ENCODE results near the gene CAMKK1. TPM values are rescaled to one million over a fixed set of nuclear protein-coding genes. Genes with fewer than 3 reads are reported as not detected.

The CAMKK1 gene
- total and polyA plus RNA-seq, 2 donors (not counting 1 experiment from before 2014, with no cell fraction given) = 4.5 to 35.9 TPM

- Mint-ChIP-seq H3K27ac (peak overlapping the region; percentile 59), H3K27me3 (no peaks in the 10 kb centered on the region), H3K4me1 (peaks cover 26% of the 10 kb centered on the region), H3K4me3 (peak overlapping the region; percentile 92), H3K9me3 (ENCODE audit: insufficient read depth) (no peaks in the 10 kb centered on the region)
- intact Hi-C loops (cut with micrococcal nuclease) = loop anchor here (5.0 kb wide), 1 partner anchor 158 kb away; no protein-coding TSS in a partner anchor
- WGBS (ENCODE audit: insufficient coverage) = 25% methylated on average over 3 of the region's 3 CpGs
- Histone ChIP-seq H3K9me3 (ENCODE audit: control extremely low read depth in 1 of 3, control insufficient read depth in 2 of 3, insufficient read depth in 1 of 3, low read length in 2 of 3) (no peaks in the 10 kb centered on the region), H3K27ac (ENCODE audit: low read length in 2 of 2) (no peak overlapping the region), H4K20me1 (ENCODE audit: control insufficient read depth, insufficient read depth, low read length, poor library complexity, severe bottlenecking) (peaks cover 31% of the 10 kb centered on the region), H3K36me3 (replicated peaks in 1 of 2; ENCODE audit: control extremely low read depth in 1 of 2, control insufficient read depth in 1 of 2, extremely low read depth in 1 of 2, insufficient read depth in 2 of 2, low read length in 1 of 2) (peaks cover 0 to 32% of the 10 kb centered on the region in 2 experiments), H3K4me1 (ENCODE audit: control insufficient read depth in 2 of 2, insufficient read depth in 2 of 2, low read length in 2 of 2) (peaks cover 10 to 20% of the 10 kb centered on the region in 2 donors), H3K79me2 (ENCODE audit: control insufficient read depth, insufficient read depth, low read length) (peaks cover 50% of the 10 kb centered on the region), H3K9ac (ENCODE audit: low read length) (no peak overlapping the region), H3K4me2 (replicated peaks; ENCODE audit: low read depth, low read length, poor library complexity, severe bottlenecking) (no peak overlapping the region), H3K27me3 (replicated peaks in 1 of 4; ENCODE audit: control extremely low read depth in 1 of 4, control insufficient read depth in 3 of 4, insufficient read depth in 4 of 4, low read length in 3 of 4) (no peaks in the 10 kb centered on the region), H3K4me3 (ENCODE audit: control extremely low read depth in 1 of 5, extremely low read depth in 1 of 5, insufficient read depth in 1 of 5, low read depth in 2 of 5, low read length in 4 of 5) (no peak overlapping the region), H2AFZ (ENCODE audit: insufficient read depth, low read depth, low read length, poor library complexity, severe bottlenecking) (no peak overlapping the region)
- CTCF ChIA-PET = interaction anchor here (0.5 to 7.8 kb wide), 27 partner anchors 13 to 241 kb away, joined by 3 to 101 read pairs (median 6); partner anchors contain the start of gene SHPK
- TF ChIP-seq CTCF (IDR thresholded peaks at IDR 0.05) (peak; percentile 75), EZH2 (IDR thresholded peaks at IDR 0.05; ENCODE audit: borderline replicate concordance, insufficient read depth, low read depth, low read length, poor library complexity, severe bottlenecking) (no peak)
- POLR2A ChIA-PET = interaction anchor here (1.2 to 1.3 kb wide), 3 partner anchors 71 to 147 kb away, joined by 3 to 6 read pairs (median 3); no protein-coding TSS in a partner anchor
- ATAC-seq (ENCODE audit: low read depth) (no peak), DNase-seq (peak; percentile 68)
Measured at GRCh38 chr17:3843935-3844516, 48.8 kb downstream of the CAMKK1 start.

- H3K27ac Mint-ChIP-seq = no peak overlapping the region
- no peak for TF ChIP-seq EZH2 (IDR thresholded peaks at IDR 0.05; ENCODE audit: borderline replicate concordance, insufficient read depth, low read depth, low read length, poor library complexity, severe bottlenecking)
- no peak for TF ChIP-seq CTCF (IDR thresholded peaks at IDR 0.05)
- Histone ChIP-seq H3K9ac (ENCODE audit: low read length) (no peak overlapping the region), H3K79me2 (ENCODE audit: control insufficient read depth, insufficient read depth, low read length) (peaks cover 61% of the 10 kb centered on the region), H3K4me2 (replicated peaks; ENCODE audit: low read depth, low read length, poor library complexity, severe bottlenecking) (no peak overlapping the region), H4K20me1 (ENCODE audit: control insufficient read depth, insufficient read depth, low read length, poor library complexity, severe bottlenecking) (peaks cover 16% of the 10 kb centered on the region), H3K27me3 (replicated peaks in 1 of 4; ENCODE audit: control extremely low read depth in 1 of 4, control insufficient read depth in 3 of 4, insufficient read depth in 4 of 4, low read length in 3 of 4) (no peaks in the 10 kb centered on the region), H3K9me3 (ENCODE audit: control extremely low read depth in 1 of 3, control insufficient read depth in 2 of 3, insufficient read depth in 1 of 3, low read length in 2 of 3) (no peaks in the 10 kb centered on the region), H3K4me3 (ENCODE audit: control extremely low read depth in 1 of 5, extremely low read depth in 1 of 5, insufficient read depth in 1 of 5, low read depth in 2 of 5, low read length in 4 of 5) (no peak overlapping the region), H2AFZ (ENCODE audit: insufficient read depth, low read depth, low read length, poor library complexity, severe bottlenecking) (no peak overlapping the region), H3K27ac (ENCODE audit: low read length in 2 of 2) (no peak overlapping the region), H3K36me3 (replicated peaks in 1 of 2; ENCODE audit: control extremely low read depth in 1 of 2, control insufficient read depth in 1 of 2, extremely low read depth in 1 of 2, insufficient read depth in 2 of 2, low read length in 1 of 2) (peaks cover 0 to 61% of the 10 kb centered on the region in 2 experiments), H3K4me1 (ENCODE audit: control insufficient read depth in 2 of 2, insufficient read depth in 2 of 2, low read length in 2 of 2) (no peaks in the 10 kb centered on the region)
- H3K4me1 Mint-ChIP-seq = peaks cover 6% of the 10 kb centered on the region
- no peak overlapping the region for H3K4me3 Mint-ChIP-seq
- H3K27me3 Mint-ChIP-seq = no peaks in the 10 kb centered on the region
- ATAC-seq (ENCODE audit: low read depth) = no peak
- DNase-seq = no peak
- WGBS (ENCODE audit: insufficient coverage) = 94% methylated on average over 10 of the region's 12 CpGs
- ChIA-PET CTCF (interaction anchor here (1.3 to 3.2 kb wide), 4 partner anchors 8 to 166 kb away, joined by 3 to 18 read pairs (median 10); partner anchors contain the start of gene NCBP3), POLR2A (no interaction called here)
- intact Hi-C loops (cut with micrococcal nuclease) = no loop called here
- no peaks in the 10 kb centered on the region for H3K9me3 Mint-ChIP-seq (ENCODE audit: insufficient read depth)
Measured at GRCh38 chr17:3838206-3838605, 54.6 kb downstream of the CAMKK1 start.

All from B cell (primary cell).